Frontal cortex (tissue), 4 donors: ENCODE results near the gene MPP2. TPM values are rescaled to one million over a fixed set of nuclear protein-coding genes. Genes with fewer than 3 reads are reported as not detected.
"Not testable (repeated sequence)": the region's sequence is repeated elsewhere in the genome, so short reads cannot be mapped to it uniquely, and the experiment has no call there.

Experiments used
- DNase-seq, 2 donors: peaks; one replicate each; pipeline ENCODE4 v3.0.0; 2012; ENCODE audit warnings: low spot score in 2 of 2
- FAIRE-seq: peaks from 2 replicates; lab custom pipeline; 2012; peaks lifted over from hg19 to GRCh38; lab: Jason Lieb, UNC
- total RNA-seq: library from RNA; depleted of rRNA; stranded (reverse); fragments of >200 nt; gene quantifications from one replicate; pipeline ENCODE4 v1.2.3, GENCODE V29; 2014
- donor health status: control.
- donor health status: control.
- donor health status: control.

The MPP2 gene
- total RNA-seq, 1 donor from 2014 or later: 13.9 TPM

GRCh38 chr17:43857141-43857540 is 50.2 kb downstream of the MPP2 start:
- DNase-seq: no peak
- no peak for FAIRE-seq

- no peak for DNase-seq
- no peak for FAIRE-seq
Observed at GRCh38 chr17:43856141-43856540, 51.2 kb downstream of the MPP2 start.

GRCh38 chr17:43855061-43855460 is 52.3 kb downstream of the MPP2 start:
- DNase-seq: no peak
- no peak for FAIRE-seq

GRCh38 chr17:43854498-43854897 is 52.8 kb downstream of the MPP2 start:
- DNase-seq: no peak
- no peak for FAIRE-seq

GRCh38 chr17:43853546-43853945 is 53.8 kb downstream of the MPP2 start:
- FAIRE-seq: no peak
- DNase-seq: no peak

GRCh38 chr17:43852571-43852970 is 54.8 kb downstream of the MPP2 start:
- DNase-seq: no peak
- no peak for FAIRE-seq

GRCh38 chr17:43849116-43849515 is 58.2 kb downstream of the MPP2 start:
- FAIRE-seq: no peak
- DNase-seq: no peak

- DNase-seq (no peak), FAIRE-seq (no peak)
Observed at GRCh38 chr17:43848601-43849000, 58.7 kb downstream of the MPP2 start.

GRCh38 chr17:43846963-43847371 is 60.4 kb downstream of the MPP2 start, which contains the start of gene CD300LG:
TSS of gene CD300LG (plus strand) at chr17:43847176. CDS start at chr17:43847217, 41 bp downstream.
- no peak for FAIRE-seq
- no peak for DNase-seq

- FAIRE-seq (no peak), DNase-seq (peak; percentile 81 to 90)
Observed at GRCh38 chr17:43846221-43846712, 61.1 kb downstream of the MPP2 start.

- FAIRE-seq (no peak), DNase-seq (no peak)
Observed at GRCh38 chr17:43845766-43846165, 61.6 kb downstream of the MPP2 start.

- no peak for FAIRE-seq
- no peak for DNase-seq
Observed at GRCh38 chr17:43844241-43844640, 63.1 kb downstream of the MPP2 start.

GRCh38 chr17:43842975-43843325 is 64.4 kb downstream of the MPP2 start:
- no peak for DNase-seq
- FAIRE-seq: no peak

GRCh38 chr17:43842091-43842974 is 65.0 kb downstream of the MPP2 start:
- not testable (repeated sequence) for FAIRE-seq, DNase-seq

GRCh38 chr17:43841282-43841681 is 66.1 kb downstream of the MPP2 start:
- DNase-seq (no peak), FAIRE-seq (no peak)

GRCh38 chr17:43840814-43841213 is 66.5 kb downstream of the MPP2 start:
- FAIRE-seq: no peak

GRCh38 chr17:43839670-43840108 is 67.6 kb downstream of the MPP2 start:
- DNase-seq (no peak), FAIRE-seq (no peak)

More at GRCh38 chr17:43840814-43841213, 66.5 kb downstream of the MPP2 start:
- no peak for DNase-seq

GRCh38 chr17:43834106-43834505 is 73.2 kb downstream of the MPP2 start:
- FAIRE-seq: no peak
- no peak for DNase-seq

GRCh38 chr17:43832976-43833829 is 74.1 kb downstream of the MPP2 start, which contains the start of gene MPP3:
TSS of gene MPP3 (minus strand) at chr17:43833146. CDS start at chr17:43831906, 1,240 bp downstream.
- FAIRE-seq (no peak), DNase-seq (peak; percentile 87 to 93)
